Keratinocyte (primary cell): ENCODE measurements around the gene MEG3. TPM values are rescaled to one million over a fixed set of nuclear protein-coding genes. Genes with fewer than 3 reads are reported as not detected.

Source experiments
- DNase-seq: peaks from one replicate; pipeline ENCODE4 v3.0.0-alpha.2; 2011; ENCODE audit warnings: low read depth, missing footprints, low spot score
- FAIRE-seq: peaks from 2 replicates; lab custom pipeline; 2011; peaks lifted over from hg19 to GRCh38; lab: Jason Lieb, UNC
- H2AFZ ChIP-seq: 2 replicates; pipeline ENCODE4 v1.6.0; 2012; ENCODE audit warnings: low read length, control low read depth, inconsistent platforms; ENCODE audit not compliant: control insufficient read depth
- H3K27ac ChIP-seq: 2 replicates; pipeline ENCODE4 v1.5.1; 2011; ENCODE audit warnings: low read length; ENCODE audit not compliant: control insufficient read depth, insufficient read depth
- H3K27me3 ChIP-seq: 3 replicates; pipeline ENCODE4 v1.6.0; 2011; ENCODE audit warnings: low read length; ENCODE audit not compliant: control insufficient read depth, insufficient read depth; ENCODE audit errors: extremely low read depth
- H3K36me3 ChIP-seq, 2 experiments: 2 replicates in 1 of 2; 3 replicates in 1 of 2; pipeline ENCODE4 v1.5.1; 2011; ENCODE audit warnings: low read length in 2 of 2, mild to moderate bottlenecking in 1 of 2; ENCODE audit not compliant: control insufficient read depth in 2 of 2, insufficient read depth in 2 of 2; ENCODE audit errors: extremely low read depth in 1 of 2
- H3K4me1 ChIP-seq: 3 replicates; pipeline ENCODE4 v1.5.1; 2011; ENCODE audit warnings: low read length; ENCODE audit not compliant: control insufficient read depth, insufficient read depth; ENCODE audit errors: extremely low read depth
- H3K4me2 ChIP-seq: 3 replicates; pipeline ENCODE4 v1.6.0; 2011; ENCODE audit warnings: low read depth, low read length; ENCODE audit not compliant: control insufficient read depth, insufficient read depth; ENCODE audit errors: extremely low read depth
- H3K4me3 ChIP-seq, 3 experiments: fragments of 200-600 bp in 1 of 3; sonication (generic) in 1 of 3; 2 replicates in 2 of 3; 3 replicates in 1 of 3; pipeline ENCODE4 v1.5.1; 2011 to 2016; ENCODE audit warnings: low read length in 3 of 3, mild to moderate bottlenecking in 3 of 3, control low read depth in 2 of 3, inconsistent platforms in 1 of 3, low read depth in 1 of 3, mixed read lengths in 1 of 3, mixed run types in 1 of 3, moderate library complexity in 1 of 3; ENCODE audit not compliant: control insufficient read depth in 2 of 3, insufficient read depth in 2 of 3; ENCODE audit errors: extremely low read depth in 1 of 3
- H3K79me2 ChIP-seq: 2 replicates; pipeline ENCODE4 v1.6.0; 2012; ENCODE audit warnings: low read length; ENCODE audit not compliant: control insufficient read depth, insufficient read depth
- H3K9ac ChIP-seq: 3 replicates; pipeline ENCODE4 v1.6.0; 2011; ENCODE audit warnings: low read length; ENCODE audit not compliant: control insufficient read depth, insufficient read depth; ENCODE audit errors: extremely low read depth
- H3K9me1 ChIP-seq: 3 replicates; pipeline ENCODE4 v1.6.0; 2011; ENCODE audit warnings: low read length; ENCODE audit not compliant: control insufficient read depth, insufficient read depth; ENCODE audit errors: extremely low read depth
- H3K9me3 ChIP-seq: 2 replicates; pipeline ENCODE4 v1.5.1; 2012; ENCODE audit warnings: low read depth, low read length; ENCODE audit not compliant: control insufficient read depth
- H4K20me1 ChIP-seq: 3 replicates; pipeline ENCODE4 v1.6.0; 2011; ENCODE audit warnings: low read length; ENCODE audit not compliant: control insufficient read depth, insufficient read depth; ENCODE audit errors: extremely low read depth
- CTCF ChIP-seq, 3 experiments: IDR thresholded peaks in 1 of 3; conservative IDR thresholded peaks in 1 of 3; optimal IDR thresholded peaks in 1 of 3; 2 replicates in 2 of 3; 3 replicates in 1 of 3; pipeline versions ENCODE3 to v1.5.1; 2011; ENCODE audit warnings: low read length in 3 of 3, mild to moderate bottlenecking in 3 of 3, moderate library complexity in 2 of 3, control low read depth in 1 of 3, inconsistent platforms in 1 of 3; ENCODE audit not compliant: insufficient read depth in 2 of 3; ENCODE audit errors: extremely low read depth in 1 of 3
- EZH2 ChIP-seq: IDR thresholded peaks from one replicate; pipeline ENCODE4 v1.6.1; 2012; ENCODE audit warnings: inconsistent platforms, mild to moderate bottlenecking, low read length, moderate library complexity
- dilution Hi-C: fragments of 300-500 bp; cut with MboI; formaldehyde crosslinking; loops from one replicate; pipeline ENCODE4 v1.7.0; 2020; ENCODE audit warnings: low sequenced_read_pairs; ENCODE audit not compliant: extremely low pct_ligation_motif_present
- polyA plus RNA-seq, 5 experiments: library from polyadenylated mRNA; depleted of rRNA in 3 of 5; stranded (reverse) in 3 of 5; stranded (forward) in 1 of 5; unstranded in 1 of 5; fragments of >200 nt; gene quantifications; 1 replicate in 1 of 5; 2 replicates in 3 of 5; 3 replicates in 1 of 5; pipeline versions ENCODE4 v1.2.1 to v1.2.3, GENCODE V29; 2011 to 2012; ENCODE audit warnings: missing spikeins in 2 of 5, low read depth in 1 of 5, low replicate concordance in 1 of 5

The MEG3 gene
- polyA plus RNA-seq, 1 donor (not counting 4 experiments of a cell fraction or from before 2014, with no cell fraction given): 5.6 TPM

GRCh38 chr14:100895411-100895810 lies 69.5 kb downstream of the MEG3 start:
- H3K27me3 ChIP-seq: no peaks in the 10 kb centered on the region
- H3K27ac ChIP-seq: no peak overlapping the region
- H3K79me2 ChIP-seq: no peaks in the 10 kb centered on the region
- H3K4me3 ChIP-seq: no peak overlapping the region
- H3K9me3 ChIP-seq: no peaks in the 10 kb centered on the region
- no peak for TF ChIP-seq CTCF (optimal IDR thresholded peaks at IDR 0.05 in 1 of 3, IDR thresholded peaks at IDR 0.05 in 1 of 3, conservative IDR thresholded peaks at IDR 0.05 in 1 of 3; ENCODE audit: extremely low read depth in 1 of 3, insufficient read depth in 2 of 3, low read length in 3 of 3)
- no peak for TF ChIP-seq EZH2
- H3K4me1 ChIP-seq: no peaks in the 10 kb centered on the region
- no peak overlapping the region for H3K9ac ChIP-seq
- no peak for FAIRE-seq
- H3K9me1 ChIP-seq: no peaks in the 10 kb centered on the region
- H3K4me2 ChIP-seq: no peak overlapping the region
- no peaks in the 10 kb centered on the region for H3K36me3 ChIP-seq
- H2AFZ ChIP-seq: no peak overlapping the region
- no peaks in the 10 kb centered on the region for H4K20me1 ChIP-seq
- no peak for DNase-seq
- dilution Hi-C loops: no loop called here

GRCh38 chr14:100896369-100897060 lies 70.6 kb downstream of the MEG3 start:
- Histone ChIP-seq H3K36me3 (no peaks in the 10 kb centered on the region), H3K79me2 (no peaks in the 10 kb centered on the region), H3K4me2 (no peak overlapping the region), H4K20me1 (no peaks in the 10 kb centered on the region), H3K9ac (no peak overlapping the region), H3K27ac (no peak overlapping the region), H3K27me3 (no peaks in the 10 kb centered on the region), H3K9me3 (no peaks in the 10 kb centered on the region), H2AFZ (no peak overlapping the region), H3K4me3 (no peak overlapping the region), H3K9me1 (no peaks in the 10 kb centered on the region), H3K4me1 (no peaks in the 10 kb centered on the region)
- dilution Hi-C loops: no loop called here
- no peak for TF ChIP-seq EZH2
- TF ChIP-seq CTCF (optimal IDR thresholded peaks at IDR 0.05 in 1 of 3, IDR thresholded peaks at IDR 0.05 in 1 of 3, conservative IDR thresholded peaks at IDR 0.05 in 1 of 3; ENCODE audit: extremely low read depth in 1 of 3, insufficient read depth in 2 of 3, low read length in 3 of 3): no peak
- FAIRE-seq (no peak), DNase-seq (no peak)
